Neuronal stem cell (in vitro differentiated cells): ENCODE data around the gene MAF.

Experiments used
- DNase-seq: peaks from one replicate; pipeline ENCODE4 v3.0.0-alpha.2; 2013; ENCODE audit warnings: low spot score
- H2AFZ ChIP-seq: one replicate; pipeline ENCODE4 v1.6.1; 2013; ENCODE audit warnings: mild to moderate bottlenecking, low read length, inconsistent platforms
- H2AK5ac ChIP-seq: 2 replicates; pipeline ENCODE4 v1.6.1; 2013; ENCODE audit warnings: low read depth, mild to moderate bottlenecking, inconsistent platforms, low read length, moderate library complexity, mixed read lengths
- H2BK120ac ChIP-seq: 2 replicates; pipeline ENCODE4 v1.6.1; 2013; ENCODE audit warnings: low read depth, mild to moderate bottlenecking, inconsistent platforms, low read length, moderate library complexity, mixed read lengths
- H2BK12ac ChIP-seq: one replicate; pipeline ENCODE4 v1.6.1; 2013; ENCODE audit warnings: low read length, inconsistent platforms
- H2BK15ac ChIP-seq: 2 replicates; pipeline ENCODE4 v1.6.1; 2013; ENCODE audit warnings: mild to moderate bottlenecking, low read length, inconsistent platforms, mixed read lengths
- H2BK5ac ChIP-seq: one replicate; pipeline ENCODE4 v1.6.1; 2013; ENCODE audit warnings: inconsistent platforms, mild to moderate bottlenecking, low read length, moderate library complexity
- H3K14ac ChIP-seq: one replicate; pipeline ENCODE4 v1.6.1; 2013; ENCODE audit warnings: low read length, inconsistent platforms
- H3K18ac ChIP-seq: 2 replicates; pipeline ENCODE4 v1.6.1; 2013; ENCODE audit warnings: low read length, inconsistent platforms
- H3K23ac ChIP-seq: 2 replicates; pipeline ENCODE4 v1.6.1; 2013; ENCODE audit warnings: low read depth, mild to moderate bottlenecking, mixed read lengths, low read length, inconsistent platforms; ENCODE audit not compliant: poor library complexity
- H3K27ac ChIP-seq: replicated peaks from 3 replicates; pipeline ENCODE4 v1.5.1; 2013; ENCODE audit warnings: low read length, inconsistent platforms
- H3K27me3 ChIP-seq, 3 experiments: 2 replicates each; pipeline ENCODE4 v1.6.1; 2013; ENCODE audit warnings: low read length in 3 of 3, mild to moderate bottlenecking in 2 of 3, inconsistent platforms in 1 of 3, low read depth in 1 of 3, mixed read lengths in 1 of 3, moderate library complexity in 1 of 3; ENCODE audit not compliant: control insufficient read depth in 3 of 3, insufficient read depth in 3 of 3
- H3K36me3 ChIP-seq, 2 donors: replicated peaks in 1 of 2; 2 replicates each; pipeline ENCODE4 v1.6.1; 2013; ENCODE audit warnings: low read length in 2 of 2; ENCODE audit not compliant: control insufficient read depth in 2 of 2, insufficient read depth in 2 of 2
- H3K4ac ChIP-seq: 2 replicates; pipeline ENCODE4 v1.6.1; 2013; ENCODE audit warnings: inconsistent platforms, mild to moderate bottlenecking, low read length, moderate library complexity
- H3K4me1 ChIP-seq, 2 donors: 1 replicate in 1 of 2; 2 replicates in 1 of 2; pipeline ENCODE4 v1.6.1; 2013; ENCODE audit warnings: low read length in 2 of 2, low read depth in 1 of 2; ENCODE audit not compliant: control insufficient read depth in 2 of 2, insufficient read depth in 1 of 2
- H3K4me2 ChIP-seq: one replicate; pipeline ENCODE4 v1.6.1; 2013; ENCODE audit warnings: mild to moderate bottlenecking, low read length, inconsistent platforms; ENCODE audit not compliant: insufficient read depth, poor library complexity, severe bottlenecking
- H3K4me3 ChIP-seq, 2 donors: 2 replicates each; pipeline ENCODE4 v1.5.1; 2013; ENCODE audit warnings: low read length in 2 of 2, mild to moderate bottlenecking in 2 of 2, inconsistent platforms in 1 of 2, moderate library complexity in 1 of 2
- H3K79me1 ChIP-seq: one replicate; pipeline ENCODE4 v1.6.1; 2013; ENCODE audit warnings: low read depth, mild to moderate bottlenecking, inconsistent platforms, low read length, moderate library complexity
- H3K9ac ChIP-seq: one replicate; pipeline ENCODE4 v1.6.1; 2013; ENCODE audit warnings: mild to moderate bottlenecking, low read depth, low read length, inconsistent platforms; ENCODE audit not compliant: poor library complexity
- H3K9me3 ChIP-seq, 2 donors: replicated peaks in 1 of 2; 2 replicates each; pipeline versions ENCODE3 to v1.6.1; 2013; ENCODE audit warnings: low read length in 2 of 2, mild to moderate bottlenecking in 2 of 2, inconsistent platforms in 1 of 2, low read depth in 1 of 2, mixed read lengths in 1 of 2, moderate library complexity in 1 of 2; ENCODE audit not compliant: control insufficient read depth in 2 of 2, insufficient read depth in 1 of 2
- H4K8ac ChIP-seq: one replicate; pipeline ENCODE4 v1.6.1; 2013; ENCODE audit warnings: low read depth, mild to moderate bottlenecking, inconsistent platforms, low read length, moderate library complexity
- H4K91ac ChIP-seq: one replicate; pipeline ENCODE4 v1.6.1; 2013; ENCODE audit warnings: low read length, low read depth, mild to moderate bottlenecking, inconsistent platforms; ENCODE audit not compliant: poor library complexity
- WGBS, 2 donors: extraction: QIAGEN DNeasy Blood & Tissue Kit; methylation state at CpG; one replicate each; pipeline ENCODE4 v1.1.7; 2013; ENCODE audit warnings: missing lambda C conversion rate in 2 of 2, mixed read lengths in 1 of 2; ENCODE audit not compliant: insufficient read length in 2 of 2, insufficient replicate concordance in 1 of 2; ENCODE audit errors: extremely low coverage in 2 of 2; 5-methylcytosine and 5-hydroxymethylcytosine counted together

The MAF gene

DNA sequence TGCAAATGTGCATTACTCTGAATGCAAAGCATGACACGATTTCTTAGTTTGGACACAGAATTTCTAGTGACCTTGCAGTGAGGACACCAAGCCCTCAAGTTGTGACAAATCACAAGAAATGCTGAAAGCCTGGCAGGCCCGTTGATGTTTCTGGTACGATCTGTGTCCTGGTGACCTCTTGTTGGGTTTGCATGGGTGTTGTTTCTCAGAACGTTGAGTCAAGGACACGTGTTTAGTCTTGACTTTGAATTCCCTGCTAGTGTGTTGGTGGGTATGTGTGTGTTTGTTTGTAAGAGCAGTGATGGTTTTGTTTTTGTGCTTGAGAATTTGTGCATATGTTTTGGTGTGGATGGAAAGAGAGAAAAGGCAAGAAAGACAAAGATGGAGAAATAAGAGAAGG, 37.8 kb upstream of the MAF start:
- no peak overlapping the region for H2BK120ac ChIP-seq
- no peak overlapping the region for H3K9ac ChIP-seq
- H2BK5ac ChIP-seq, result no peak overlapping the region
- H3K4me1 ChIP-seq, result no peaks in the 10 kb centered on the region
- H3K23ac ChIP-seq, result no peak overlapping the region
- no peaks in the 10 kb centered on the region for H3K79me1 ChIP-seq
- H3K36me3 ChIP-seq, result no peaks in the 10 kb centered on the region
- DNase-seq, result no peak
- H3K4me3 ChIP-seq, result no peak overlapping the region
- H3K9me3 ChIP-seq, result no peaks in the 10 kb centered on the region
- no peak overlapping the region for H2BK15ac ChIP-seq
- H3K18ac ChIP-seq, result no peak overlapping the region
- no peak overlapping the region for H2BK12ac ChIP-seq
- no peak overlapping the region for H4K91ac ChIP-seq
- H3K27ac ChIP-seq, result no peak overlapping the region
- H2AFZ ChIP-seq, result no peak overlapping the region
- H3K4me2 ChIP-seq, result no peak overlapping the region
- H3K4ac ChIP-seq, result no peak overlapping the region
- no peak overlapping the region for H4K8ac ChIP-seq
- H3K14ac ChIP-seq, result no peak overlapping the region
- no peak overlapping the region for H2AK5ac ChIP-seq
- H3K27me3 ChIP-seq, result peaks cover 0 to 2% (median 0%) of the 10 kb centered on the region in 3 experiments
- WGBS, 2 donors, result no CpG with 5 or more reads among the region's 5 CpGs

- no peak overlapping the region for H2BK120ac ChIP-seq
- H4K91ac ChIP-seq, result no peak overlapping the region
- no peak overlapping the region for H3K27ac ChIP-seq
- no peak overlapping the region for H2AFZ ChIP-seq
- DNase-seq, result no peak
- no peaks in the 10 kb centered on the region for H3K79me1 ChIP-seq
- H2AK5ac ChIP-seq, result no peak overlapping the region
- H3K27me3 ChIP-seq, result peaks cover 0 to under 1% (median 0%) of the 10 kb centered on the region in 3 experiments
- no peak overlapping the region for H3K14ac ChIP-seq
- H2BK5ac ChIP-seq, result no peak overlapping the region
- H4K8ac ChIP-seq, result peak overlapping the region; percentile 0
- H3K18ac ChIP-seq, result no peak overlapping the region
- no peaks in the 10 kb centered on the region for H3K4me1 ChIP-seq
- H2BK15ac ChIP-seq, result no peak overlapping the region
- no peak overlapping the region for H2BK12ac ChIP-seq
- H3K36me3 ChIP-seq, result no peaks in the 10 kb centered on the region
- no peak overlapping the region for H3K4ac ChIP-seq
- no peak overlapping the region for H3K4me3 ChIP-seq
- no peak overlapping the region for H3K23ac ChIP-seq
- no peak overlapping the region for H3K9ac ChIP-seq
- WGBS, 2 donors, result no CpG with 5 or more reads among the region's 2 CpGs
- no peaks in the 10 kb centered on the region for H3K9me3 ChIP-seq
- no peak overlapping the region for H3K4me2 ChIP-seq
These were observed 35.0 kb upstream of the MAF start for GRCh38 chr16:79635488-79635887.

DNA sequence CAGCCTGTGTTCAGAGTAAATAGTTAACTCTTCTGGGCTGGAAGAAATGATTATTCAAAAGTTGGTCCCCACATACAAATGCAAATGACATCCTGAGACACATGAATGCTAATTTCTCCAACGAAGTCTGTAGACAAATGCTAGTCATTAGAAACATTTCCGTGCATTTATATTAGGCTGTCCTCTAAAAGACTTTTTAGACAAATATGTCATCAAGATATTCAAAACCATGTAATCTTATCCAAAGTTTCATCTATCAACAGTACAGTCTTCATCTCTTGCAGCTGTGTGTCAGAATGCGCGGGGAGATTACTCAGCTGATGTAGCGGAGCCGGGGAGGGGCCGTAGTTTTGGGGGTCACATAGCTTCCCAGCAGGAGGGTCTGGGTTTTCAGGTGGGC, 33.8 kb upstream of the MAF start:
- Histone ChIP-seq H2BK12ac (no peak overlapping the region), H3K27me3 (peaks cover 0 to 3% (median 0%) of the 10 kb centered on the region in 3 experiments), H3K23ac (no peak overlapping the region), H2BK5ac (no peak overlapping the region), H3K4me1 (no peaks in the 10 kb centered on the region), H3K9me3 (no peaks in the 10 kb centered on the region), H4K8ac (no peak overlapping the region), H3K14ac (no peak overlapping the region), H2BK15ac (no peak overlapping the region), H3K18ac (no peak overlapping the region), H3K36me3 (no peaks in the 10 kb centered on the region), H3K4me3 (no peak overlapping the region), H3K79me1 (no peaks in the 10 kb centered on the region), H3K4ac (no peak overlapping the region), H2BK120ac (no peak overlapping the region), H2AFZ (no peak overlapping the region), H3K4me2 (no peak overlapping the region), H4K91ac (no peak overlapping the region), H3K27ac (no peak overlapping the region), H3K9ac (no peak overlapping the region), H2AK5ac (no peak overlapping the region)
- no CpG with 5 or more reads among the region's 7 CpGs for WGBS, 2 donors
- DNase-seq, result no peak

GRCh38 chr16:79632289-79632688, 31.8 kb upstream of the MAF start:
- Histone ChIP-seq H2BK5ac (no peak overlapping the region), H3K9ac (no peak overlapping the region), H3K36me3 (no peaks in the 10 kb centered on the region), H3K27me3 (peaks cover 0 to 3% (median 0%) of the 10 kb centered on the region in 3 experiments), H2AFZ (no peak overlapping the region), H3K79me1 (no peaks in the 10 kb centered on the region), H2BK15ac (no peak overlapping the region), H2BK12ac (no peak overlapping the region), H3K27ac (no peak overlapping the region), H2AK5ac (no peak overlapping the region), H4K8ac (no peak overlapping the region), H3K23ac (no peak overlapping the region), H2BK120ac (no peak overlapping the region), H3K4me1 (no peaks in the 10 kb centered on the region), H3K4me3 (no peak overlapping the region), H3K4me2 (no peak overlapping the region), H3K9me3 (no peaks in the 10 kb centered on the region), H3K4ac (no peak overlapping the region), H3K18ac (no peak overlapping the region), H4K91ac (no peak overlapping the region), H3K14ac (no peak overlapping the region)
- WGBS, 2 donors, result no CpG with 5 or more reads among the region's 7 CpGs
- DNase-seq, result no peak
